OCI-LY7 (cell line): ENCODE results near the gene PPM1M. TPM values are rescaled to one million over a fixed set of nuclear protein-coding genes. Genes with fewer than 3 reads are reported as not detected.
A peak's percentile ranks its signal among the peaks of the same experiment; 100 is the strongest.

Experiments used
- BruUV-seq: library from RNA; stranded (reverse); fragments of 400-500 nt; replicated peaks from 2 replicates; lab custom pipeline; 2021; lab: Mats Ljungman, UMichigan
- CTCF ChIA-PET: fragments of 300-600 bp; sonication (Branson Sonifier 250); formaldehyde crosslinking; loops from one replicate; lab custom pipeline; 2022; ENCODE audit warnings: antibody characterized with exemption; ENCODE audit not compliant: unreplicated experiment; lab: Charles Lee
- POLR2A ChIA-PET: fragments of 300-600 bp; sonication (Branson Sonifier 250); formaldehyde crosslinking; loops from one replicate; lab custom pipeline; 2022; ENCODE audit warnings: antibody characterized with exemption; lab: Charles Lee
- DNase-seq: peaks from one replicate; pipeline ENCODE4 v3.0.0-alpha.2; 2015; ENCODE audit warnings: low spot score
- H2AFZ ChIP-seq: fragments of 200-600 bp; sonication (generic), shearing (Covaris generic); 2 replicates; pipeline ENCODE4 v1.6.1; 2014; ENCODE audit warnings: mild to moderate bottlenecking, antibody characterized with exemption, low read length, moderate library complexity
- H3K27ac ChIP-seq: fragments of 200-600 bp; sonication (generic); 2 replicates; pipeline ENCODE4 v1.5.1; 2014; ENCODE audit warnings: mixed run types, low read depth, mild to moderate bottlenecking, moderate library complexity, low read length, inconsistent platforms; ENCODE audit not compliant: poor library complexity, severe bottlenecking
- H3K36me3 ChIP-seq: fragments of 200-600 bp; sonication (generic); 2 replicates; pipeline ENCODE4 v1.6.1; 2014; ENCODE audit warnings: mild to moderate bottlenecking, antibody characterized with exemption, low read length, moderate library complexity, mixed read lengths; ENCODE audit not compliant: insufficient read depth
- H3K4me1 ChIP-seq: fragments of 200-600 bp; sonication (generic); 2 replicates; pipeline ENCODE4 v1.5.1; 2014; ENCODE audit warnings: mild to moderate bottlenecking, low read length; ENCODE audit not compliant: insufficient read depth, poor library complexity, severe bottlenecking
- H3K4me2 ChIP-seq: fragments of 200-600 bp; sonication (generic); 2 replicates; pipeline ENCODE4 v1.6.1; 2014; ENCODE audit warnings: mild to moderate bottlenecking, low read length
- H3K4me3 ChIP-seq: fragments of 200-600 bp; sonication (generic); 2 replicates; pipeline ENCODE4 v1.5.1; 2014; ENCODE audit warnings: mild to moderate bottlenecking, low read depth, low read length; ENCODE audit not compliant: poor library complexity, severe bottlenecking
- H3K79me2 ChIP-seq: fragments of 200-600 bp; sonication (generic); 2 replicates; pipeline ENCODE4 v1.6.1; 2016; ENCODE audit warnings: low read depth, mild to moderate bottlenecking, low read length, moderate library complexity, mixed read lengths; ENCODE audit not compliant: insufficient read depth
- H3K9me2 ChIP-seq: fragments of 200-600 bp; sonication (generic); 2 replicates; pipeline ENCODE4 v1.6.1; 2016; ENCODE audit warnings: mild to moderate bottlenecking, low read length, mixed read lengths; ENCODE audit not compliant: insufficient read depth
- H3K9me3 ChIP-seq: fragments of 200-600 bp; sonication (generic); 2 replicates; pipeline ENCODE4 v1.6.1; 2014; ENCODE audit warnings: mild to moderate bottlenecking, mixed run types, low read length, mixed read lengths
- H4K20me1 ChIP-seq: fragments of 200-600 bp; sonication (generic); 2 replicates; pipeline ENCODE4 v1.6.1; 2014; ENCODE audit warnings: mild to moderate bottlenecking, antibody characterized with exemption, low read length, moderate library complexity, mixed read lengths; ENCODE audit not compliant: insufficient read depth
- CTCF ChIP-seq: fragments of 200-600 bp; sonication (generic); conservative IDR thresholded peaks from 2 replicates; pipeline ENCODE4 v1.5.1; 2014; ENCODE audit warnings: mild to moderate bottlenecking, antibody characterized with exemption, low read length, moderate library complexity, mixed read lengths
- EZH2phosphoT487 ChIP-seq: fragments of 200-600 bp; sonication (generic); IDR thresholded peaks from 2 replicates; pipeline ENCODE4 v1.6.1; 2018; ENCODE audit warnings: low read depth, borderline replicate concordance, mild to moderate bottlenecking, mixed run types, antibody characterized with exemption, low read length, moderate library complexity, mixed read lengths
- intact Hi-C: fragments of 100-400 bp; cut with micrococcal nuclease; formaldehyde crosslinking; loops from one replicate; pipeline ENCODE4 v1.10.0; 2022; ENCODE audit not compliant: unreplicated experiment
- total RNA-seq, 2 experiments: library from RNA; depleted of rRNA in 1 of 2; stranded (reverse); fragments of >200 nt in 1 of 2; shearing (Covaris generic) in 1 of 2; gene quantifications; 2 replicates each; pipeline ENCODE4 v1.2.3, GENCODE V29; 2014 to 2022

PPM1M gene
- total RNA-seq, 2 experiments from 2014 or later, result 4.4 to 15.6 TPM

DNA sequence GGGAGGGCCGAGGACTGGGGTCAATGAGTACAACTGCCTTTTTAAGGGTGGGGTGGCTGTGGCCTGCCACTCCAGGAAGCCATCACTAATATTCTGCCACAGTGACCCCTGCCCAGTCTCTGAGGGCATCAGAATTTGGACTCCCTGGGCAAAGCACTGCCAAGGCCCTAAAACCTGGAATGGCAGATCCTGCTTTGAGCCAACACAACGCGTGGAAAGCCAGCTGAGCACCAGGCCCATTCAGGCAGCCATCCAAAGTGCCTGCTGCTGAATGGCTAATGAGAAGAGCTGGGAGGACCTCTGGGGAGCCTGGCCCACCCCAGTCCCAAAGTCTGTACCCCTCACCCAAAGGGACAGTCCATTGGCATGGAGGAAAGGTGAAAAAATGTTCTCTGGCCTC is 11.6 kb upstream of the PPM1M start:
- TF ChIP-seq EZH2phosphoT487 (no peak), CTCF (no peak)
- H3K4me3 ChIP-seq, result no peak overlapping the region
- ChIA-PET POLR2A (interaction anchor here (0.7 to 0.8 kb wide), 2 partner anchors 78 to 105 kb away, joined by 4 read pairs; no protein-coding TSS in a partner anchor), CTCF (no interaction called here)
- no peaks in the 10 kb centered on the region for H4K20me1 ChIP-seq
- no peak overlapping the region for H3K4me2 ChIP-seq
- peaks cover 22% of the 10 kb centered on the region; the same call in 1 of the 2 replicates for H3K79me2 ChIP-seq
- H3K27ac ChIP-seq, result no peak overlapping the region
- BruUV-seq, result no TSS peak
- peaks cover 16% of the 10 kb centered on the region for H3K4me1 ChIP-seq
- peaks cover 44% of the 10 kb centered on the region for H3K36me3 ChIP-seq
- no peaks in the 10 kb centered on the region for H3K9me3 ChIP-seq
- intact Hi-C loops, result no loop called here
- H2AFZ ChIP-seq, result no peak overlapping the region
- no peak for DNase-seq
- no peaks in the 10 kb centered on the region for H3K9me2 ChIP-seq

DNA sequence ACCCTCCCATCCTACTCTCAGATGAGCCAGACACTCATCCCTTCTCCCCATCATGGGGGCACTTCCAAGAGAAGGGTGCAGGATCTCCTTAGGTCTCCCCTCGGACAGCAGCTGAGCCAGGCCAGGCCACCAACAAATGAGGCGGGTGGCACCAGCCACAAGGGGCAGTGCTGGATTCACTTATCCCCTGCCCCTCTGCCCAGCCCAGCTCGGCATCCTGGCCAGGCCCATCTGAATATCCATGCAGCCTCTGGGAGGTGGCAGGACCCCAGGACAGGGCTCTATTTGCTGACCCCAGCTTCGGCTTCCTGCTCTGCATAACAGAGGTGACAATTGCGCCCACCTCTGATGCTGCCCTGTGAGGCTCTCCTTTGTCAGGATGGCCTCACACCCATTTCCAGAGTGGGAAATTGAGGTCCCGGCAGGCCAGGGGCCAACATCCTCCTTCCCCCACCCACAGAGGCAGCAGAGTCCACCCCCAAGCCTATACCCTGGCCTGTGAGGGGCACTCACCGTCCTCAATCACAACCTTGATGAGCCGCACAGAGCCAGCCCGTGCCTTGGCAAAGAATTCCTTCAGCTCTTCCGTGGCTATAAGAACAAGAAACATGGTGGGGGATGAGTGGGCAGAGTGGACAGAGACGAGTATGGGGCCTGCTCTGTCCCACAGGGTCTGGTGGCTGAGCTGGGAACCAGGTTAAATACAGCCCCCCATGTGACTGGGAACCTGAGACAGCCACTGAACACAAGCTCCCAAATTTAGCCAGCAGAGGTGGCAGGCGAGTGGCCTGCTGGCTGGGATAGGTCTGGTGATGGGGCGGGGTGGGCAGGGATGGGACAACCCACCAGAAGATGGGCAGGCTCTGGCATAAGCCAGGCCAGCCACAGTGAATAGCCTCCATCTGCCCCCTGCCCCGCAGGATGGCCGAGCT is 10.8 kb upstream of the PPM1M start:
- Histone ChIP-seq H3K4me3 (no peak overlapping the region), H3K27ac (no peak overlapping the region), H3K36me3 (peaks cover 36% of the 10 kb centered on the region), H3K9me2 (no peaks in the 10 kb centered on the region), H3K4me2 (no peak overlapping the region), H3K79me2 (peaks cover 22% of the 10 kb centered on the region; the same call in 1 of the 2 replicates), H2AFZ (no peak overlapping the region), H3K9me3 (no peaks in the 10 kb centered on the region), H3K4me1 (peaks cover 18% of the 10 kb centered on the region), H4K20me1 (no peaks in the 10 kb centered on the region)
- BruUV-seq, result no TSS peak
- TF ChIP-seq EZH2phosphoT487 (no peak), CTCF (0 out of 2 replicates have a peak, but pooled peaks have one; percentile 15)
- ChIA-PET CTCF (interaction anchor here (1.0 kb wide), 1 partner anchor 9 kb away, joined by 4 read pairs; the partner anchor contains the start of gene TLR9), POLR2A (interaction anchor here (0.8 to 1.1 kb wide), 2 partner anchors 9 to 77 kb away, joined by 4 to 5 read pairs; partner anchors contain the start of gene TLR9)
- no peak for DNase-seq
- intact Hi-C loops, result no loop called here
